Measurements from ENCODE around the gene ADORA3.

GRCh38 chr1:111468717-111469100, 34.7 kb downstream of the ADORA3 start:
- TF ChIP-seq POLR2A (IDR thresholded peaks at IDR 0.05; ENCODE audit: low read depth, low read length) (no peak), TAF1 (IDR thresholded peaks at IDR 0.05; ENCODE audit: borderline replicate concordance, low read depth, low read length) (no peak)

All from GM12892 (cell line).